HepG2 (cell line): Measurements from ENCODE around the gene RPS19BP1. TPM values are rescaled to one million over a fixed set of nuclear protein-coding genes. Genes with fewer than 3 reads are reported as not detected.

Source experiments
- AGO2 ChIP-seq: fragments of 200-400 bp; formaldehyde crosslinking; optimal IDR thresholded peaks from 2 replicates; pipeline ENCODE3; 2017; ENCODE audit warnings: mild to moderate bottlenecking, low read depth, low read length, moderate library complexity
- ATF7-NPFF ChIP-seq: sonication (generic); formaldehyde crosslinking; IDR thresholded peaks from 2 replicates; pipeline ENCODE4 v1.8.1; 2023; ENCODE audit warnings: mild to moderate bottlenecking, low read depth, missing genetic modification reagents, moderate library complexity
- BRCA1 ChIP-seq: sonication (generic); formaldehyde crosslinking; IDR thresholded peaks from 2 replicates; pipeline ENCODE4 v1.4.0; 2020; ENCODE audit warnings: missing genetic modification reagents
- CENPT ChIP-seq: sonication (generic); formaldehyde crosslinking; IDR thresholded peaks from 2 replicates; pipeline ENCODE4 v1.8.0; 2022; ENCODE audit warnings: low read depth, mild to moderate bottlenecking, moderate library complexity, missing genetic modification reagents
- EEA1 ChIP-seq: sonication (generic); formaldehyde crosslinking; IDR thresholded peaks from 2 replicates; pipeline ENCODE4 v1.5.1; 2020; ENCODE audit warnings: mild to moderate bottlenecking, missing genetic modification reagents, borderline replicate concordance
- ETS1 ChIP-seq: sonication (generic); formaldehyde crosslinking; IDR thresholded peaks from 2 replicates; pipeline ENCODE4 v1.4.0; 2020; ENCODE audit warnings: missing genetic modification reagents
- EZH2 ChIP-seq: conservative IDR thresholded peaks from 2 replicates; pipeline ENCODE4 v1.6.1; 2012; ENCODE audit warnings: mild to moderate bottlenecking, low read depth, low read length, moderate library complexity
- FOXC1 ChIP-seq: sonication (generic); formaldehyde crosslinking; IDR thresholded peaks from 2 replicates; pipeline ENCODE4 v1.8.0; 2022; ENCODE audit warnings: mild to moderate bottlenecking, missing genetic modification reagents, borderline replicate concordance
- HIC2 ChIP-seq: sonication (generic); formaldehyde crosslinking; IDR thresholded peaks from 2 replicates; pipeline ENCODE4 v1.9.0; 2022; ENCODE audit warnings: low read depth, missing genetic modification reagents
- NRL ChIP-seq: sonication (generic); formaldehyde crosslinking; IDR thresholded peaks from 2 replicates; pipeline ENCODE4 v1.5.0; 2020; ENCODE audit warnings: missing genetic modification reagents, mild to moderate bottlenecking, moderate library complexity, borderline replicate concordance
- RXRB ChIP-seq: IDR thresholded peaks from 2 replicates; pipeline ENCODE4 v1.6.1; 2016; ENCODE audit warnings: borderline replicate concordance, missing genetic modification reagents, missing compliant biosample characterization
- SALL1 ChIP-seq: sonication (generic); formaldehyde crosslinking; IDR thresholded peaks from 2 replicates; pipeline ENCODE4 v1.8.0; 2022; ENCODE audit warnings: mild to moderate bottlenecking, missing genetic modification reagents
- SOX6 ChIP-seq, 2 experiments: fragments of 450-650 bp in 1 of 2; sonication (generic) in 1 of 2; formaldehyde crosslinking in 1 of 2; IDR thresholded peaks; 2 replicates each; pipeline versions ENCODE4 v1.4.0 to v1.6.1; 2017 to 2020; ENCODE audit warnings: antibody characterized with exemption in 1 of 2, mild to moderate bottlenecking in 1 of 2, missing genetic modification reagents in 1 of 2
- TAF15 ChIP-seq: fragments of 200-400 bp; formaldehyde crosslinking; IDR thresholded peaks from one replicate; pipeline ENCODE4 v1.6.1; 2018; ENCODE audit warnings: mild to moderate bottlenecking, low read depth, low read length; ENCODE audit not compliant: poor library complexity, severe bottlenecking
- TFDP1 ChIP-seq: IDR thresholded peaks from 2 replicates; pipeline ENCODE4 v1.6.1; 2016; ENCODE audit warnings: missing compliant biosample characterization, missing genetic modification reagents, borderline replicate concordance
- ZFX ChIP-seq: sonication (generic); formaldehyde crosslinking; IDR thresholded peaks from 2 replicates; pipeline ENCODE4 v1.4.0; 2020; ENCODE audit warnings: mild to moderate bottlenecking, low read depth, missing genetic modification reagents, moderate library complexity
- ZNF276 ChIP-seq: sonication (generic); formaldehyde crosslinking; IDR thresholded peaks from 2 replicates; pipeline ENCODE4 v1.4.0; 2020; ENCODE audit warnings: mild to moderate bottlenecking, low read depth, missing genetic modification reagents
- ZNF589 ChIP-seq: sonication (generic); formaldehyde crosslinking; conservative IDR thresholded peaks from 2 replicates; pipeline ENCODE4 v1.8.0; 2022; ENCODE audit warnings: mild to moderate bottlenecking, moderate library complexity, missing genetic modification reagents
- ZNF773 ChIP-seq: sonication (generic); formaldehyde crosslinking; IDR thresholded peaks from 2 replicates; pipeline ENCODE4 v1.4.0; 2020; ENCODE audit warnings: missing genetic modification reagents, borderline replicate concordance
- ZSCAN5A ChIP-seq: sonication (generic); formaldehyde crosslinking; IDR thresholded peaks from 2 replicates; pipeline ENCODE4 v1.8.0; 2022; ENCODE audit warnings: mild to moderate bottlenecking, missing genetic modification reagents, borderline replicate concordance
- polyA plus RNA-seq, 8 experiments: library from polyadenylated mRNA; depleted of rRNA in 3 of 8; stranded (reverse) in 7 of 8; unstranded in 1 of 8; fragments of >200 nt; fragmentation: Illumina TruSeq in 4 of 8; extraction: Trizol in 4 of 8; gene quantifications; 2 replicates each; pipeline versions ENCODE4 v1.2.1 to v1.2.3, GENCODE V29; 2011 to 2016; ENCODE audit warnings: low read depth in 4 of 8, missing spikeins in 1 of 8, mixed read lengths in 1 of 8; ENCODE audit not compliant: insufficient read depth in 1 of 8
- total RNA-seq, 5 experiments: library from RNA; depleted of rRNA; stranded (reverse); fragments of >200 nt; fragmentation: Illumina TruSeq; extraction: Trizol; gene quantifications; 2 replicates each; pipeline ENCODE4 v1.2.3, GENCODE V29; 2016; ENCODE audit warnings: low read depth in 1 of 5

RPS19BP1 gene
- total and polyA plus RNA-seq, 2 of the 13 experiments (the other 11 are each of a cell fraction or from before 2014, with no cell fraction given) = 44.3 to 81.3 TPM

GRCh38 chr22:39524089-39524752 is 8.3 kb downstream of the RPS19BP1 start (continued):
- TF ChIP-seq ZNF276 = no peak
- no peak for TF ChIP-seq ZNF773
- no peak for TF ChIP-seq RXRB (CRISPR knock-in tag)
- no peak for TF ChIP-seq CENPT (CRISPR knock-in tag)
- no peak for TF ChIP-seq ETS1 (CRISPR knock-in tag)
- TF ChIP-seq NRL (CRISPR knock-in tag) = no peak
- TF ChIP-seq EEA1 = 0 out of 2 replicates have a peak, but pooled peaks have one; percentile 36
- peak; percentile 92 for TF ChIP-seq AGO2
- no peak for TF ChIP-seq ATF7-NPFF (CRISPR knock-in tag)
- TF ChIP-seq ZFX (CRISPR knock-in tag) = no peak
- TF ChIP-seq BRCA1 (CRISPR knock-in tag) = no peak
- TF ChIP-seq TAF15 = no peak
- TF ChIP-seq ZNF589 (CRISPR knock-in tag) = no peak
- TF ChIP-seq EZH2 = no peak
- 0 out of 2 replicates have a peak, but pooled peaks have one; percentile 42 for TF ChIP-seq FOXC1 (CRISPR knock-in tag)
- no peak for TF ChIP-seq TFDP1 (CRISPR knock-in tag)
- TF ChIP-seq HIC2 (CRISPR knock-in tag) = peak; percentile 34; the same call in 1 of the 2 replicates
- TF ChIP-seq SALL1 = no peak
- no peak for TF ChIP-seq SOX6 (IDR thresholded peaks at IDR 0.05)
- no peak for TF ChIP-seq SOX6 (CRISPR knock-in tag; IDR thresholded peaks at IDR 0.05)
- TF ChIP-seq ZSCAN5A (CRISPR knock-in tag) = no peak
